Measurements from ENCODE around the gene AMN1. TPM values are rescaled to one million over a fixed set of nuclear protein-coding genes. Genes with fewer than 3 reads are reported as not detected.

The AMN1 gene
- polyA plus RNA-seq, 4 donors, result 1.3 to 8.6 (median 5.8) TPM

GRCh38 chr12:31631023-31631724 is 97.6 kb downstream of the AMN1 start:
- peaks cover 0 to 12% (median 0%) of the 10 kb centered on the region in 3 donors for H3K4me1 ChIP-seq (ENCODE audit: control insufficient read depth in 3 of 3, insufficient read depth in 2 of 3, low read depth in 1 of 3, low read length in 2 of 3)
- no peak overlapping the region for H3K27ac ChIP-seq (ENCODE audit: low read depth in 1 of 3, low read length in 2 of 3)
- 71 to 86% (median 79%) methylated on average over 6 of the region's 6 CpGs for WGBS, 3 donors
- H3K36me3 ChIP-seq (ENCODE audit: control insufficient read depth in 3 of 3, insufficient read depth in 2 of 3, low read depth in 1 of 3, low read length in 3 of 3), result no peaks in the 10 kb centered on the region
- DNase-seq (no peak), FAIRE-seq (no peak)
- H3K27me3 ChIP-seq (ENCODE audit: control insufficient read depth in 3 of 3, insufficient read depth in 3 of 3, low read length in 3 of 3), result no peaks in the 10 kb centered on the region
- no peaks in the 10 kb centered on the region for H3K9me3 ChIP-seq (ENCODE audit: control insufficient read depth in 2 of 2, insufficient read depth in 1 of 2, low read depth in 1 of 2, low read length in 1 of 2)
- no peak overlapping the region for H3K4me3 ChIP-seq (ENCODE audit: low read depth in 1 of 3, low read length in 3 of 3)

GRCh38 chr12:31629756-31630732 is 98.8 kb downstream of the AMN1 start:
- H3K36me3 ChIP-seq (ENCODE audit: control insufficient read depth in 3 of 3, insufficient read depth in 2 of 3, low read depth in 1 of 3, low read length in 3 of 3), result no peaks in the 10 kb centered on the region
- DNase-seq, result no peak
- WGBS, 3 donors, result 67 to 78% (median 70%) methylated on average over 16 of the region's 16 CpGs
- H3K9me3 ChIP-seq (ENCODE audit: control insufficient read depth in 2 of 2, insufficient read depth in 1 of 2, low read depth in 1 of 2, low read length in 1 of 2), result no peaks in the 10 kb centered on the region
- FAIRE-seq, result no peak
- no peaks in the 10 kb centered on the region for H3K27me3 ChIP-seq (ENCODE audit: control insufficient read depth in 3 of 3, insufficient read depth in 3 of 3, low read length in 3 of 3)
- peaks cover 0 to 12% (median 0%) of the 10 kb centered on the region in 3 donors for H3K4me1 ChIP-seq (ENCODE audit: control insufficient read depth in 3 of 3, insufficient read depth in 2 of 3, low read depth in 1 of 3, low read length in 2 of 3)
- no peak overlapping the region for H3K27ac ChIP-seq (ENCODE audit: low read depth in 1 of 3, low read length in 2 of 3)
- no peak overlapping the region for H3K4me3 ChIP-seq (ENCODE audit: low read depth in 1 of 3, low read length in 3 of 3)

- FAIRE-seq, result no peak
- no peak for DNase-seq
- H3K4me1 ChIP-seq (ENCODE audit: control insufficient read depth in 3 of 3, insufficient read depth in 2 of 3, low read depth in 1 of 3, low read length in 2 of 3), result peaks cover 0 to 12% (median 0%) of the 10 kb centered on the region in 3 donors
- no peaks in the 10 kb centered on the region for H3K36me3 ChIP-seq (ENCODE audit: control insufficient read depth in 3 of 3, insufficient read depth in 2 of 3, low read depth in 1 of 3, low read length in 3 of 3)
- H3K27me3 ChIP-seq (ENCODE audit: control insufficient read depth in 3 of 3, insufficient read depth in 3 of 3, low read length in 3 of 3), result no peaks in the 10 kb centered on the region
- H3K9me3 ChIP-seq (ENCODE audit: control insufficient read depth in 2 of 2, insufficient read depth in 1 of 2, low read depth in 1 of 2, low read length in 1 of 2), result no peaks in the 10 kb centered on the region
- no peak overlapping the region for H3K4me3 ChIP-seq (ENCODE audit: low read depth in 1 of 3, low read length in 3 of 3)
- H3K27ac ChIP-seq (ENCODE audit: low read depth in 1 of 3, low read length in 2 of 3), result no peak overlapping the region
- WGBS, 3 donors, result 78 to 93% (median 88%) methylated on average over 5 of the region's 5 CpGs
Observed at GRCh38 chr12:31627456-31628054, 101.3 kb downstream of the AMN1 start.

- DNase-seq (no peak), FAIRE-seq (no peak)
- Histone ChIP-seq H3K4me3 (ENCODE audit: low read depth in 1 of 3, low read length in 3 of 3) (no peak overlapping the region), H3K27me3 (ENCODE audit: control insufficient read depth in 3 of 3, insufficient read depth in 3 of 3, low read length in 3 of 3) (no peaks in the 10 kb centered on the region), H3K36me3 (ENCODE audit: control insufficient read depth in 3 of 3, insufficient read depth in 2 of 3, low read depth in 1 of 3, low read length in 3 of 3) (no peaks in the 10 kb centered on the region), H3K9me3 (ENCODE audit: control insufficient read depth in 2 of 2, insufficient read depth in 1 of 2, low read depth in 1 of 2, low read length in 1 of 2) (no peaks in the 10 kb centered on the region), H3K4me1 (ENCODE audit: control insufficient read depth in 3 of 3, insufficient read depth in 2 of 3, low read depth in 1 of 3, low read length in 2 of 3) (peaks cover 0 to 16% (median 0%) of the 10 kb centered on the region in 3 donors), H3K27ac (ENCODE audit: low read depth in 1 of 3, low read length in 2 of 3) (no peak overlapping the region)
- WGBS, 3 donors, result 65 to 81% (median 68%) methylated on average over 7 of the region's 7 CpGs
Observed at GRCh38 chr12:31626270-31626995, 102.4 kb downstream of the AMN1 start.

GRCh38 chr12:31622038-31622437 is 106.8 kb downstream of the AMN1 start:
- no peak for DNase-seq
- Histone ChIP-seq H3K9me3 (ENCODE audit: control insufficient read depth in 2 of 2, insufficient read depth in 1 of 2, low read depth in 1 of 2, low read length in 1 of 2) (no peaks in the 10 kb centered on the region), H3K27me3 (ENCODE audit: control insufficient read depth in 3 of 3, insufficient read depth in 3 of 3, low read length in 3 of 3) (no peaks in the 10 kb centered on the region), H3K4me1 (ENCODE audit: control insufficient read depth in 3 of 3, insufficient read depth in 2 of 3, low read depth in 1 of 3, low read length in 2 of 3) (peaks cover 0 to 29% (median 8%) of the 10 kb centered on the region in 3 donors), H3K36me3 (ENCODE audit: control insufficient read depth in 3 of 3, insufficient read depth in 2 of 3, low read depth in 1 of 3, low read length in 3 of 3) (no peaks in the 10 kb centered on the region), H3K27ac (ENCODE audit: low read depth in 1 of 3, low read length in 2 of 3) (no peak overlapping the region), H3K4me3 (ENCODE audit: low read depth in 1 of 3, low read length in 3 of 3) (no peak overlapping the region)
- no peak for FAIRE-seq
- WGBS, 3 donors, result 92 to 96% (median 94%) methylated on average over 3 to 4 of the region's 4 CpGs

Other genes starting within 250 kb of the AMN1 start
- 10 to 100 TPM in 1 of 4 donors, 1 to 10 TPM in 3; 4.1 to 36.9 (median 8.2) TPM for gene DENND5B, start 137.9 kb downstream of the AMN1 start, polyA plus RNA-seq
- gene ETFBKMT, start 69.3 kb downstream of the AMN1 start, polyA plus RNA-seq, result 1 to 10 TPM; 1.3 to 4.7 (median 2.0) TPM
- 100 to 1,000 TPM in 2 of 4 donors, 10 to 100 TPM in 2; 34.6 to 134 (median 89.5) TPM for gene RESF1, start 230.4 kb upstream of the AMN1 start, polyA plus RNA-seq

All from small intestine (tissue), 7 donors.